Loucy (cell line): Measurements from ENCODE around the gene RARRES2.
"Not testable (repeated sequence)": the region's sequence is repeated elsewhere in the genome, so short reads cannot be mapped to it uniquely, and the experiment has no call there.

Experiments
- EZH2phosphoT487 ChIP-seq: fragments of 200-600 bp; IDR thresholded peaks from 2 replicates; pipeline ENCODE4 v1.6.1; 2018; ENCODE audit warnings: antibody characterized with exemption, mild to moderate bottlenecking, moderate library complexity, borderline replicate concordance
- TF ChIP-seq, protein P1 (sequence below): fragments of 200-600 bp; sonication (generic); conservative IDR thresholded peaks from 2 replicates; pipeline ENCODE4 v1.5.1; 2014; ENCODE audit warnings: mild to moderate bottlenecking, antibody characterized with exemption, low read length

GRCh38 chr7:150385884-150386283 lies 44.5 kb upstream of the RARRES2 start:
- TF ChIP-seq, protein P1, sequence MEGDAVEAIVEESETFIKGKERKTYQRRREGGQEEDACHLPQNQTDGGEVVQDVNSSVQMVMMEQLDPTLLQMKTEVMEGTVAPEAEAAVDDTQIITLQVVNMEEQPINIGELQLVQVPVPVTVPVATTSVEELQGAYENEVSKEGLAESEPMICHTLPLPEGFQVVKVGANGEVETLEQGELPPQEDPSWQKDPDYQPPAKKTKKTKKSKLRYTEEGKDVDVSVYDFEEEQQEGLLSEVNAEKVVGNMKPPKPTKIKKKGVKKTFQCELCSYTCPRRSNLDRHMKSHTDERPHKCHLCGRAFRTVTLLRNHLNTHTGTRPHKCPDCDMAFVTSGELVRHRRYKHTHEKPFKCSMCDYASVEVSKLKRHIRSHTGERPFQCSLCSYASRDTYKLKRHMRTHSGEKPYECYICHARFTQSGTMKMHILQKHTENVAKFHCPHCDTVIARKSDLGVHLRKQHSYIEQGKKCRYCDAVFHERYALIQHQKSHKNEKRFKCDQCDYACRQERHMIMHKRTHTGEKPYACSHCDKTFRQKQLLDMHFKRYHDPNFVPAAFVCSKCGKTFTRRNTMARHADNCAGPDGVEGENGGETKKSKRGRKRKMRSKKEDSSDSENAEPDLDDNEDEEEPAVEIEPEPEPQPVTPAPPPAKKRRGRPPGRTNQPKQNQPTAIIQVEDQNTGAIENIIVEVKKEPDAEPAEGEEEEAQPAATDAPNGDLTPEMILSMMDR = not testable (repeated sequence)
- TF ChIP-seq EZH2phosphoT487 = not testable (repeated sequence)
